NOMO-1 treated with dmso at 0.1 percent for 144 hours (cell line): ENCODE measurements around the gene PC.
"Not testable (repeated sequence)": the region's sequence is repeated elsewhere in the genome, so short reads cannot be mapped to it uniquely, and the experiment has no call there.

Source experiments
- DNase-seq: peaks from one replicate; lab custom pipeline; 2025; ENCODE audit not compliant: unreplicated experiment; lab: John Stamatoyannopoulos, UW

PC gene

GRCh38 chr11:66799815-66800214 lies 158.4 kb downstream of the PC start:
- not testable (repeated sequence) for DNase-seq
